Measurements from ENCODE around the gene BAK1.

- no peak for TF ChIP-seq CTCF (IDR thresholded peaks at IDR 0.05; ENCODE audit: low read depth, low read length)
- no peak for TF ChIP-seq EZH2phosphoT487 (IDR thresholded peaks at IDR 0.05; ENCODE audit: low read depth)
Observed at GRCh38 chr6:33606642-33607041, 26.6 kb upstream of the BAK1 start.
